Posterior cingulate gyrus (tissue), 11 donors: ENCODE data around the gene CAPN6.
A peak's percentile ranks its signal among the peaks of the same experiment; 100 is the strongest.

Experiments used
- DNase-seq, 10 donors: peaks; one replicate each; pipeline versions ENCODE4 v3.0.0 to v3.0.0-alpha.2; 2020 to 2021; ENCODE audit warnings: mixed read lengths in 3 of 10
- intact Hi-C: fragments of 100-400 bp; cut with DNase I; formaldehyde crosslinking; loops from one replicate; pipeline ENCODE4 v1.15.1; 2023

Gene CAPN6

DNA sequence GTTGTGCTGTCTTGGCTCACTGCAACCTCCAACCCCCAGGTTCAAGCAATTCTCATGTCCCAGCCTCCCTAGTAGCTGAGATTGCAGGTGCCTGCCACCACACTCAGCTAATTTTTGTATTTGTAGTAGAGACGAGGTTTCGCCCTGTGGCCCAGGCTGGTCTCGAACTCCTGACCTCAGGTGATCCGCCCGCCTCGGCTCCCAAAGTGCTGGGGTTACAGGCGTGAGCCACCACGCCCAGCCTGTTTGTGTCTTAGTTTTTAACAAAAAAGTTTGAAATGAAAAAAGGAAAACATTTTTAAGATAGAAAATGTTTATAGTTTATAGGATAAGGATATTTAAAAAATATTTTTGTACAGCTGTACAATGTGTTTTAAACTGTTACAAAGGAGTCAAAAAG lies 62.4 kb downstream of the CAPN6 start:
- peak in 2 of 10 donors; percentile 40 to 72 for DNase-seq
- intact Hi-C loops, result no loop called here

DNA sequence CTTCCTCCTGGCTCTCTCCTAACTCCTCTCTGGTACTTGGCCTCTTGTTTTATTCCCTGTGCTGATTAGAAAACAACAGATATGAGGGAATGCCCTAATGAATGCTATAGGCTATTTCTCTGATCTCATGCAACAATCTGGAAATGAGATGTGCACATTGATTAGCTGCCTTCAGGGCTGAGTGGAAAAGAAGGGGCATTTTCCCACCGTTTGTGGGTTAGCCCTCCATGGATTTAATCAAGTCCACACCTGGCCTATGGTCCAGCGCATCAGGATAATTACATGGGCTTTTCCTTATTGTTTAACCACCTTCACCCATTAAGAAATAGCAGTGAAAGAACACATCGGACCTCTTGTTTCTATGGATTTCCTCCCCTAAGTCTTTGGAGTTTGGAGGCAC lies 70.0 kb downstream of the CAPN6 start:
- no peak for DNase-seq
- intact Hi-C loops, result no loop called here

DNA sequence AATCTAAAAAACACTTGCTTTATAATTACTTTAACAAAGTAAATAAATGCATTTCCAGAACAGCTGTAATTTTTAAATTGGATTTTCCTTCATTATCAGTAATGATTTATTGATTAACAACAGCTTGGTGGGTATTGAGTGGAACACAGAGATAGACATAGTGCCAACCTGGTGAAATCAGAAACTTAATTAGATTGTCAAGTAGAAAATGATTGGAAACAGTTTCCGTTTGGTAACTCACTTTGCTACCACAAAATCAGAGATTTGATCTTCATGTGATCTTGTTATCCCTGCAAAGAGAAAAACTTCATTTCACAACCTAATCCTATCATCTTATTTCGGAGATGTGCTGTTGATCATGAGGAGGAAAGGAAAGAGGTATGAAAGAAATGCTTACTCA lies 70.8 kb downstream of the CAPN6 start:
- DNase-seq, result no peak

More for the DNA sequence above, 70.8 kb downstream of the CAPN6 start:
- intact Hi-C loops, result no loop called here
